Mucosa of stomach (tissue), 1 donor: ENCODE data around the gene LRRIQ3.

Source experiments
- H3K27me3 ChIP-seq: one replicate; pipeline ENCODE4 v1.7.0; 2013; ENCODE audit warnings: mild to moderate bottlenecking, low read length; ENCODE audit not compliant: control insufficient read depth, insufficient read depth
- H3K36me3 ChIP-seq: one replicate; pipeline ENCODE4 v1.7.0; 2013; ENCODE audit warnings: low read length; ENCODE audit not compliant: control insufficient read depth, insufficient read depth
- H3K4me1 ChIP-seq: one replicate; pipeline ENCODE4 v1.7.0; 2013; ENCODE audit warnings: mild to moderate bottlenecking, low read length; ENCODE audit not compliant: control insufficient read depth, insufficient read depth
- H3K4me3 ChIP-seq: one replicate; pipeline ENCODE4 v1.7.0; 2013; ENCODE audit warnings: low read length
- H3K9ac ChIP-seq: one replicate; pipeline ENCODE4 v1.7.0; 2013; ENCODE audit warnings: mild to moderate bottlenecking, low read length, moderate library complexity
- H3K9me3 ChIP-seq: one replicate; pipeline ENCODE4 v1.7.0; 2013; ENCODE audit warnings: mild to moderate bottlenecking, low read length, moderate library complexity; ENCODE audit not compliant: control insufficient read depth
- donor health status: Pancreatic carcinoma.

The LRRIQ3 gene

GRCh38 chr1:73980324-73981040 is 217.5 kb downstream of the LRRIQ3 start:
- H3K9ac ChIP-seq: no peak overlapping the region

DNA sequence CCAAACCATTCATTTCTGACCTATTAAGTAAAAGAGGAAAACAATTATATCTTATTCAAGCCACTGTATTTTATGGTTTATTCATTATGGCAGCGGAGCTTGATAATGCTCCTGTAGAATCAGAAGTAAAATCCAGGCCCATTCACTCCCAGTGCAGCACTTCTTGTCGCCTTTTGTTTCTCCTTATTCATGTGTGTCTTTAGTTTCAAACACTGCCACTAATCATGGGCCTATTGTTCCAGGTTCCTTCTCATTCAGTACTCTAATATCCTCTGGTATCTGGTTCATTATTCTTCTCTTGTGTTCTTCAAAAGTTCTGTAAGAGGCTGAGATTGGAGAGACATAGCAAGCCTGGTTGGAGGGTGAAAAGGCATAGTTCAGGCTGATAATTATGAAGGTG is 218.3 kb downstream of the LRRIQ3 start:
- no peaks in the 10 kb centered on the region for H3K27me3 ChIP-seq
- peaks cover 7% of the 10 kb centered on the region for H3K4me1 ChIP-seq
- H3K36me3 ChIP-seq: no peaks in the 10 kb centered on the region
- no peaks in the 10 kb centered on the region for H3K9me3 ChIP-seq
- H3K9ac ChIP-seq: no peak overlapping the region
- no peak overlapping the region for H3K4me3 ChIP-seq

More at GRCh38 chr1:73980324-73981040, 217.5 kb downstream of the LRRIQ3 start:
- H3K27me3 ChIP-seq: no peaks in the 10 kb centered on the region
- peaks cover 7% of the 10 kb centered on the region for H3K4me1 ChIP-seq
- no peaks in the 10 kb centered on the region for H3K36me3 ChIP-seq
- no peak overlapping the region for H3K4me3 ChIP-seq
- H3K9me3 ChIP-seq: no peaks in the 10 kb centered on the region

- Histone ChIP-seq H3K9ac (no peak overlapping the region), H3K9me3 (no peaks in the 10 kb centered on the region), H3K4me3 (no peak overlapping the region), H3K36me3 (no peaks in the 10 kb centered on the region), H3K4me1 (peaks cover 7% of the 10 kb centered on the region), H3K27me3 (no peaks in the 10 kb centered on the region)
Measured at GRCh38 chr1:73978964-73979363, 219.0 kb downstream of the LRRIQ3 start.
